Suprapubic skin (tissue), 4 donors: ENCODE measurements around the gene SAMD10. TPM values are rescaled to one million over a fixed set of nuclear protein-coding genes. Genes with fewer than 3 reads are reported as not detected.
"Not testable (repeated sequence)": the region's sequence is repeated elsewhere in the genome, so short reads cannot be mapped to it uniquely, and the experiment has no call there.

Experiments
- DNase-seq, 2 donors: peaks; one replicate each; pipeline ENCODE4 v3.0.0-alpha.2; 2019; ENCODE audit warnings: low spot score in 2 of 2
- H3K27ac ChIP-seq: fragments of 200-600 bp; sonication (generic); one replicate; pipeline ENCODE4 v1.5.1; 2019
- H3K27me3 ChIP-seq: fragments of 200-600 bp; sonication (generic); one replicate; pipeline ENCODE4 v1.5.1; 2019
- H3K36me3 ChIP-seq: fragments of 200-600 bp; sonication (generic); one replicate; pipeline ENCODE4 v1.5.1; 2019
- H3K4me1 ChIP-seq: fragments of 200-600 bp; sonication (generic); one replicate; pipeline ENCODE4 v1.5.1; 2019
- H3K4me3 ChIP-seq: fragments of 200-600 bp; sonication (generic); one replicate; pipeline ENCODE4 v1.5.1; 2019; ENCODE audit warnings: mild to moderate bottlenecking
- H3K9me3 ChIP-seq: fragments of 200-600 bp; sonication (generic); one replicate; pipeline ENCODE4 v1.5.1; 2019
- CTCF ChIP-seq, 2 donors: fragments of 200-600 bp in 1 of 2; fragments of 450-650 bp in 1 of 2; sonication (generic) in 1 of 2; IDR thresholded peaks; one replicate each; pipeline ENCODE4 v1.5.1; 2016 to 2019; ENCODE audit warnings: antibody characterized with exemption in 2 of 2, mild to moderate bottlenecking in 1 of 2, moderate library complexity in 1 of 2
- EP300 ChIP-seq: sonication (generic); formaldehyde crosslinking; IDR thresholded peaks from one replicate; pipeline ENCODE4 v1.6.1; 2017; ENCODE audit warnings: antibody characterized with exemption
- POLR2A ChIP-seq, 2 donors: fragments of 450-650 bp; IDR thresholded peaks; one replicate each; pipeline ENCODE4 v1.6.1; 2017; ENCODE audit warnings: antibody characterized with exemption in 2 of 2, mild to moderate bottlenecking in 2 of 2, moderate library complexity in 2 of 2
- POLR2AphosphoS5 ChIP-seq, 3 donors: sonication (generic); formaldehyde crosslinking; IDR thresholded peaks; one replicate each; pipeline ENCODE4 v1.6.1; 2017; ENCODE audit warnings: antibody characterized with exemption in 3 of 3
- WGBS: methylation state at CpG from one replicate; pipeline ENCODE4 v1.1.5; 2018; 5-methylcytosine and 5-hydroxymethylcytosine counted together
- total RNA-seq, 4 donors: library from RNA; depleted of rRNA; stranded (reverse); fragments of >200 nt; gene quantifications; one replicate each; pipeline ENCODE4 v1.1.0, GENCODE V29; 2016

Gene SAMD10
- total RNA-seq, 4 donors from 2014 or later, result 7.2 to 15.8 (median 9.6) TPM

- no peaks in the 10 kb centered on the region for H3K4me1 ChIP-seq
- 93% methylated on average over 18 of the region's 19 CpGs for WGBS
- no peaks in the 10 kb centered on the region for H3K27me3 ChIP-seq
- TF ChIP-seq CTCF (IDR thresholded peaks at IDR 0.05) (no peak), POLR2A (IDR thresholded peaks at IDR 0.05) (no peak), POLR2AphosphoS5 (IDR thresholded peaks at IDR 0.05) (no peak), EP300 (no peak)
- H3K27ac ChIP-seq, result no peak overlapping the region
- H3K4me3 ChIP-seq, result no peak overlapping the region
- no peak for DNase-seq
- no peaks in the 10 kb centered on the region for H3K9me3 ChIP-seq
- peaks cover 82% of the 10 kb centered on the region for H3K36me3 ChIP-seq
These were observed 47.7 kb downstream of the SAMD10 start for GRCh38 chr20:63931735-63932134.

- Histone ChIP-seq H3K27ac (no peak overlapping the region), H3K4me1 (no peaks in the 10 kb centered on the region), H3K4me3 (no peak overlapping the region), H3K9me3 (no peaks in the 10 kb centered on the region), H3K36me3 (peaks cover 87% of the 10 kb centered on the region), H3K27me3 (no peaks in the 10 kb centered on the region)
- 91% methylated on average over 35 of the region's 37 CpGs for WGBS
- no peak for DNase-seq
- TF ChIP-seq CTCF (IDR thresholded peaks at IDR 0.05), result no peak
These were observed 48.4 kb downstream of the SAMD10 start for GRCh38 chr20:63930971-63931553.

GRCh38 chr20:63929473-63929883 is 50.0 kb downstream of the SAMD10 start:
- DNase-seq, H3K4me3 ChIP-seq, H3K27ac ChIP-seq, H3K9me3 ChIP-seq, H3K4me1 ChIP-seq, H3K27me3 ChIP-seq: not testable (repeated sequence)
- 94% methylated on average over 28 of the region's 31 CpGs for WGBS
- peaks cover 71% of the 10 kb centered on the region for H3K36me3 ChIP-seq

GRCh38 chr20:63929071-63929470 is 50.4 kb downstream of the SAMD10 start:
- no peak for TF ChIP-seq POLR2AphosphoS5 (IDR thresholded peaks at IDR 0.05)
- no peak for TF ChIP-seq CTCF (IDR thresholded peaks at IDR 0.05)
- TF ChIP-seq POLR2A (IDR thresholded peaks at IDR 0.05), result no peak
- no peak for TF ChIP-seq EP300
- 96% methylated on average over 24 of the region's 26 CpGs for WGBS
- Histone ChIP-seq H3K4me3 (no peak overlapping the region), H3K9me3 (no peaks in the 10 kb centered on the region), H3K27ac (no peak overlapping the region), H3K4me1 (no peaks in the 10 kb centered on the region), H3K36me3 (peaks cover 69% of the 10 kb centered on the region), H3K27me3 (no peaks in the 10 kb centered on the region)
- no peak for DNase-seq

- H3K4me1 ChIP-seq, result no peaks in the 10 kb centered on the region
- peaks cover 50% of the 10 kb centered on the region for H3K36me3 ChIP-seq
- H3K4me3 ChIP-seq, result no peak overlapping the region
- H3K9me3 ChIP-seq, result no peaks in the 10 kb centered on the region
- TF ChIP-seq EP300, result no peak
- TF ChIP-seq POLR2A (IDR thresholded peaks at IDR 0.05), result no peak
- no peak for TF ChIP-seq CTCF (IDR thresholded peaks at IDR 0.05)
- no peak for TF ChIP-seq POLR2AphosphoS5 (IDR thresholded peaks at IDR 0.05)
- no peak overlapping the region for H3K27ac ChIP-seq
- 75% methylated on average over 8 of the region's 8 CpGs for WGBS
- H3K27me3 ChIP-seq, result no peaks in the 10 kb centered on the region
- DNase-seq, result no peak
These were observed 53.1 kb downstream of the SAMD10 start for GRCh38 chr20:63926298-63926697.

GRCh38 chr20:63924241-63924640 is 55.2 kb downstream of the SAMD10 start:
- peaks cover 36% of the 10 kb centered on the region for H3K36me3 ChIP-seq
- H3K27me3 ChIP-seq, result no peaks in the 10 kb centered on the region
- TF ChIP-seq CTCF (IDR thresholded peaks at IDR 0.05), result no peak
- no peak for TF ChIP-seq EP300
- no peak for TF ChIP-seq POLR2A (IDR thresholded peaks at IDR 0.05)
- no peak for TF ChIP-seq POLR2AphosphoS5 (IDR thresholded peaks at IDR 0.05)
- H3K27ac ChIP-seq, result no peak overlapping the region
- H3K9me3 ChIP-seq, result no peaks in the 10 kb centered on the region
- no peaks in the 10 kb centered on the region for H3K4me1 ChIP-seq
- DNase-seq, result no peak
- 69% methylated on average over 9 of the region's 9 CpGs for WGBS
- H3K4me3 ChIP-seq, result no peak overlapping the region
